ENCODE measurements around the gene MPO.

Gene MPO

GRCh38 chr17:58301504-58302150, 20.9 kb upstream of the MPO start:
- no peak for TF ChIP-seq CTCF (IDR thresholded peaks at IDR 0.05; ENCODE audit: low read depth, low read length)
- in situ Hi-C loops (cut with HindIII; ENCODE audit: low sequenced_read_pairs) = no loop called here
- no peak for DNase-seq (ENCODE audit: low read depth, low spot score)
- no peak overlapping the region for H3K4me3 ChIP-seq (ENCODE audit: low read depth, low read length)

GRCh38 chr17:58300336-58300735, 19.6 kb upstream of the MPO start:
- DNase-seq (ENCODE audit: low read depth, low spot score) = no peak
- no peak overlapping the region for H3K4me3 ChIP-seq (ENCODE audit: low read depth, low read length)
- in situ Hi-C loops (cut with HindIII; ENCODE audit: low sequenced_read_pairs) = no loop called here
- TF ChIP-seq CTCF (IDR thresholded peaks at IDR 0.05; ENCODE audit: low read depth, low read length) = no peak

GRCh38 chr17:58294034-58294433, 13.3 kb upstream of the MPO start:
- H3K4me3 ChIP-seq (ENCODE audit: low read depth, low read length) = no peak overlapping the region
- no peak for DNase-seq (ENCODE audit: low read depth, low spot score)
- in situ Hi-C loops (cut with HindIII; ENCODE audit: low sequenced_read_pairs) = no loop called here
- TF ChIP-seq CTCF (IDR thresholded peaks at IDR 0.05; ENCODE audit: low read depth, low read length) = no peak

GRCh38 chr17:58291246-58291645, 10.5 kb upstream of the MPO start:
- no peak for DNase-seq (ENCODE audit: low read depth, low spot score)
- no peak overlapping the region for H3K4me3 ChIP-seq (ENCODE audit: low read depth, low read length)
- TF ChIP-seq CTCF (IDR thresholded peaks at IDR 0.05; ENCODE audit: low read depth, low read length) = no peak
- in situ Hi-C loops (cut with HindIII; ENCODE audit: low sequenced_read_pairs) = no loop called here

GRCh38 chr17:58289869-58290268, 9.1 kb upstream of the MPO start:
- DNase-seq (ENCODE audit: low read depth, low spot score) = no peak
- no peak for TF ChIP-seq CTCF (IDR thresholded peaks at IDR 0.05; ENCODE audit: low read depth, low read length)
- no peak overlapping the region for H3K4me3 ChIP-seq (ENCODE audit: low read depth, low read length)
- in situ Hi-C loops (cut with HindIII; ENCODE audit: low sequenced_read_pairs) = no loop called here

- H3K4me3 ChIP-seq (ENCODE audit: low read depth, low read length) = no peak overlapping the region
- no peak for DNase-seq (ENCODE audit: low read depth, low spot score)
- TF ChIP-seq CTCF (IDR thresholded peaks at IDR 0.05; ENCODE audit: low read depth, low read length) = no peak
- in situ Hi-C loops (cut with HindIII; ENCODE audit: low sequenced_read_pairs) = no loop called here
These were observed 4.7 kb upstream of the MPO start for GRCh38 chr17:58285422-58285810.

All from astrocyte of the spinal cord (primary cell).